GM12878 (cell line): ENCODE measurements around the gene CHCT1.

Source experiments
- ESRRA ChIP-seq: IDR thresholded peaks from 2 replicates; pipeline ENCODE4 v1.6.1; 2012; ENCODE audit warnings: mild to moderate bottlenecking, low read length, improper control_type of control experiment
- POLR2A ChIP-seq: IDR thresholded peaks from 2 replicates; pipeline ENCODE4 v1.6.1; 2011; ENCODE audit warnings: low read depth, mild to moderate bottlenecking, low read length
- TF ChIP-seq, protein P1 (sequence below), 3 experiments: IDR thresholded peaks in 2 of 3; conservative IDR thresholded peaks in 1 of 3; 2 replicates each; pipeline ENCODE4 v1.5.1; 2011; ENCODE audit warnings: low read depth in 3 of 3, low read length in 3 of 3, mild to moderate bottlenecking in 3 of 3, control low read depth in 2 of 3, moderate library complexity in 2 of 3, inconsistent platforms in 1 of 3, mixed read lengths in 1 of 3; ENCODE audit not compliant: control insufficient read depth in 2 of 3, insufficient read depth in 1 of 3; ENCODE audit errors: extremely low read depth in 1 of 3

DNA sequence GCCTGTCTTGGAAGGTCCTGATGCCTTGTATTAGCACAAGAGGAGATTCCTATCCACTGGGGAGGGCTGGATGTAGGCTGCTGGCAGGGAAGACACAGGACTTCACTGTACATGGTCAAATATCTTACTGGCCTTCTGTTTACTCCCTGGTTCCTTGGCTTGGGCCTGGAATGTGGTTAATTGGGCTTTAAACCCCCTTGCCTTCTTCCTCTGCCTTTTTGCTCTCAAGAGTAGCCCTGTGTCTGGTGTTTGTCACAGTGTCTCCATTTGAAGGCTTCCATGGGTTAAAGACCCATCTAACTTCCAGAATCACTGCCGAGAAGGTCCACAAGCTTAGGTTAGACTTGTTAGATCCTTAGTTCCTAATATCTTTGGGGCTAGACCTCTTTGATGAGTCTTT is 7.1 kb upstream of the CHCT1 start:
- no peak for TF ChIP-seq POLR2A
- TF ChIP-seq, protein P1, sequence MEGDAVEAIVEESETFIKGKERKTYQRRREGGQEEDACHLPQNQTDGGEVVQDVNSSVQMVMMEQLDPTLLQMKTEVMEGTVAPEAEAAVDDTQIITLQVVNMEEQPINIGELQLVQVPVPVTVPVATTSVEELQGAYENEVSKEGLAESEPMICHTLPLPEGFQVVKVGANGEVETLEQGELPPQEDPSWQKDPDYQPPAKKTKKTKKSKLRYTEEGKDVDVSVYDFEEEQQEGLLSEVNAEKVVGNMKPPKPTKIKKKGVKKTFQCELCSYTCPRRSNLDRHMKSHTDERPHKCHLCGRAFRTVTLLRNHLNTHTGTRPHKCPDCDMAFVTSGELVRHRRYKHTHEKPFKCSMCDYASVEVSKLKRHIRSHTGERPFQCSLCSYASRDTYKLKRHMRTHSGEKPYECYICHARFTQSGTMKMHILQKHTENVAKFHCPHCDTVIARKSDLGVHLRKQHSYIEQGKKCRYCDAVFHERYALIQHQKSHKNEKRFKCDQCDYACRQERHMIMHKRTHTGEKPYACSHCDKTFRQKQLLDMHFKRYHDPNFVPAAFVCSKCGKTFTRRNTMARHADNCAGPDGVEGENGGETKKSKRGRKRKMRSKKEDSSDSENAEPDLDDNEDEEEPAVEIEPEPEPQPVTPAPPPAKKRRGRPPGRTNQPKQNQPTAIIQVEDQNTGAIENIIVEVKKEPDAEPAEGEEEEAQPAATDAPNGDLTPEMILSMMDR (IDR thresholded peaks at IDR 0.05 in 2 of 3, conservative IDR thresholded peaks at IDR 0.05 in 1 of 3; ENCODE audit: control insufficient read depth in 2 of 3, extremely low read depth in 1 of 3, insufficient read depth in 1 of 3, low read depth in 3 of 3, low read length in 3 of 3), result no peak
- no peak for TF ChIP-seq ESRRA
